OCI-LY1 (cell line): Measurements from ENCODE around the gene SSNA1.
A peak's percentile ranks its signal among the peaks of the same experiment; 100 is the strongest.

Experiments used
- H2AFZ ChIP-seq: fragments of 200-600 bp; sonication (generic), shearing (Covaris generic); 2 replicates; pipeline ENCODE4 v1.6.0; 2014; ENCODE audit warnings: antibody characterized with exemption, mild to moderate bottlenecking, low read length
- H3F3A ChIP-seq: fragments of 200-600 bp; sonication (generic), shearing (Covaris generic); 2 replicates; pipeline ENCODE4 v1.6.0; 2014; ENCODE audit warnings: mild to moderate bottlenecking, antibody characterized with exemption, low read length, moderate library complexity; ENCODE audit not compliant: insufficient read depth
- H3K27ac ChIP-seq: fragments of 200-600 bp; sonication (generic); 2 replicates; pipeline ENCODE4 v1.5.1; 2014; ENCODE audit warnings: low read length, mixed run types, mild to moderate bottlenecking, low read depth; ENCODE audit not compliant: poor library complexity, severe bottlenecking
- H3K27me3 ChIP-seq: fragments of 200-600 bp; sonication (generic); 2 replicates; pipeline ENCODE4 v1.6.0; 2014; ENCODE audit warnings: antibody characterized with exemption, mild to moderate bottlenecking, low read length, moderate library complexity; ENCODE audit not compliant: insufficient read depth
- H3K36me3 ChIP-seq: fragments of 200-600 bp; sonication (generic); 2 replicates; pipeline ENCODE4 v1.6.1; 2014; ENCODE audit warnings: mild to moderate bottlenecking, antibody characterized with exemption, low read length, moderate library complexity, mixed read lengths; ENCODE audit not compliant: insufficient read depth
- H3K4me1 ChIP-seq: fragments of 200-600 bp; sonication (generic); 2 replicates; pipeline ENCODE4 v1.5.1; 2014; ENCODE audit warnings: mild to moderate bottlenecking, low read length, moderate library complexity; ENCODE audit not compliant: insufficient read depth, severe bottlenecking
- H3K4me2 ChIP-seq: fragments of 200-600 bp; sonication (generic), shearing (Covaris generic); 2 replicates; pipeline ENCODE4 v1.6.1; 2014; ENCODE audit warnings: low read length
- H3K4me3 ChIP-seq: fragments of 200-600 bp; sonication (generic); 2 replicates; pipeline ENCODE4 v1.5.1; 2014; ENCODE audit warnings: low read length, low read depth, mild to moderate bottlenecking, mixed read lengths; ENCODE audit not compliant: poor library complexity, severe bottlenecking
- H3K79me2 ChIP-seq: fragments of 200-600 bp; shearing (Covaris generic); 2 replicates; pipeline ENCODE4 v1.6.1; 2016; ENCODE audit warnings: mixed run types, low read length, mixed read lengths; ENCODE audit not compliant: insufficient read depth
- H3K9ac ChIP-seq: fragments of 200-600 bp; sonication (generic), shearing (Covaris generic); 2 replicates; pipeline ENCODE4 v1.6.1; 2014; ENCODE audit warnings: mild to moderate bottlenecking, low read length, mixed read lengths
- H3K9me2 ChIP-seq: fragments of 200-600 bp; sonication (generic), shearing (Covaris generic); 2 replicates; pipeline ENCODE4 v1.6.1; 2014; ENCODE audit warnings: low read depth, mild to moderate bottlenecking, low read length, mixed read lengths
- H3K9me3 ChIP-seq: fragments of 200-600 bp; shearing (Covaris generic); 2 replicates; pipeline ENCODE4 v1.6.1; 2014; ENCODE audit warnings: low read length, mixed read lengths
- H4K20me1 ChIP-seq: fragments of 200-600 bp; sonication (generic), shearing (Covaris generic); 2 replicates; pipeline ENCODE4 v1.6.0; 2016; ENCODE audit warnings: mild to moderate bottlenecking, low read length; ENCODE audit not compliant: insufficient read depth
- CTCF ChIP-seq: fragments of 200-600 bp; sonication (generic), shearing (Covaris generic); IDR thresholded peaks from 2 replicates; pipeline ENCODE4 v1.5.1; 2017; ENCODE audit warnings: mild to moderate bottlenecking, antibody characterized with exemption, low read length, moderate library complexity, mixed read lengths
- EZH2 ChIP-seq: fragments of 200-600 bp; sonication (generic), shearing (Covaris generic); IDR thresholded peaks from 2 replicates; pipeline ENCODE4 v1.8.0; 2017; ENCODE audit warnings: borderline replicate concordance, mixed run types, mild to moderate bottlenecking, antibody characterized with exemption, low read length, moderate library complexity, mixed read lengths

Gene SSNA1

GRCh38 chr9:137201205-137201868 is 12.9 kb downstream of the SSNA1 start:
- H3K9me2 ChIP-seq = no peaks in the 10 kb centered on the region
- TF ChIP-seq EZH2 = no peak
- no peak for TF ChIP-seq CTCF
- peaks cover 19% of the 10 kb centered on the region for H3K79me2 ChIP-seq
- peak overlapping the region; percentile 81 for H3K9ac ChIP-seq
- H3K27me3 ChIP-seq = peaks cover 8% of the 10 kb centered on the region
- no peaks in the 10 kb centered on the region for H3F3A ChIP-seq
- H3K27ac ChIP-seq = peak overlapping the region; percentile 47
- peaks cover 51% of the 10 kb centered on the region for H3K4me1 ChIP-seq
- H3K4me2 ChIP-seq = peak overlapping the region; percentile 87
- H3K4me3 ChIP-seq = peak overlapping the region; percentile 73
- no peaks in the 10 kb centered on the region for H3K9me3 ChIP-seq
- H3K36me3 ChIP-seq = no peaks in the 10 kb centered on the region; the same call in 1 of the 2 replicates
- no peak overlapping the region for H2AFZ ChIP-seq
- no peaks in the 10 kb centered on the region for H4K20me1 ChIP-seq

GRCh38 chr9:137202966-137203365 is 14.5 kb downstream of the SSNA1 start:
- H3K9ac ChIP-seq = no peak overlapping the region
- TF ChIP-seq EZH2 = no peak
- TF ChIP-seq CTCF = no peak
- H3K36me3 ChIP-seq = peaks cover 4% of the 10 kb centered on the region; the same call in 1 of the 2 replicates
- H4K20me1 ChIP-seq = no peaks in the 10 kb centered on the region
- H3K9me2 ChIP-seq = no peaks in the 10 kb centered on the region
- H3K79me2 ChIP-seq = peaks cover 21% of the 10 kb centered on the region
- peak overlapping the region; percentile 47 for H3K27ac ChIP-seq
- no peaks in the 10 kb centered on the region for H3K9me3 ChIP-seq
- H2AFZ ChIP-seq = no peak overlapping the region
- H3F3A ChIP-seq = no peaks in the 10 kb centered on the region
- H3K4me3 ChIP-seq = peak overlapping the region; percentile 4
- H3K4me2 ChIP-seq = peak overlapping the region; percentile 26; the same call in 1 of the 2 replicates
- H3K27me3 ChIP-seq = peaks cover 8% of the 10 kb centered on the region
- peaks cover 60% of the 10 kb centered on the region for H3K4me1 ChIP-seq

- no peak for TF ChIP-seq CTCF
- TF ChIP-seq EZH2 = no peak
- Histone ChIP-seq H3K27me3 (no peaks in the 10 kb centered on the region; the same call in 1 of the 2 replicates), H4K20me1 (no peaks in the 10 kb centered on the region), H3K27ac (peak overlapping the region; percentile 43), H3K9ac (peak overlapping the region; percentile 91), H3K4me2 (peak overlapping the region; percentile 98), H3K9me3 (no peaks in the 10 kb centered on the region), H3K4me1 (peaks cover 56% of the 10 kb centered on the region), H3F3A (no peaks in the 10 kb centered on the region), H3K79me2 (peaks cover 21% of the 10 kb centered on the region), H3K9me2 (no peaks in the 10 kb centered on the region), H3K36me3 (peaks cover 9% of the 10 kb centered on the region), H2AFZ (no peak overlapping the region), H3K4me3 (peak overlapping the region; percentile 88)
Observed at GRCh38 chr9:137204731-137205125, 16.3 kb downstream of the SSNA1 start.
